ENCODE measurements around the gene LAGE3. TPM values are rescaled to one million over a fixed set of nuclear protein-coding genes. Genes with fewer than 3 reads are reported as not detected.

LAGE3 gene
- total RNA-seq, 4 donors from 2014 or later: 16.3 to 21.3 (median 17.2) TPM

- TF ChIP-seq EP300 (IDR thresholded peaks at IDR 0.05) (no peak), CTCF (IDR thresholded peaks at IDR 0.05) (no peak), POLR2AphosphoS5 (IDR thresholded peaks at IDR 0.05) (no peak), POLR2A (IDR thresholded peaks at IDR 0.05) (no peak)
- Histone ChIP-seq H3K27me3 (no peaks in the 10 kb centered on the region), H3K27ac (no peak overlapping the region), H3K36me3 (peaks cover 0 to 47% of the 10 kb centered on the region in 2 donors), H3K4me3 (no peak overlapping the region), H3K4me1 (peaks cover 0 to 44% (median 0%) of the 10 kb centered on the region in 3 donors), H3K9me3 (no peaks in the 10 kb centered on the region)
- no peak for ATAC-seq
- no CpG with 5 or more reads among the region's 7 CpGs for WGBS, 2 donors (ENCODE audit: low coverage in 1 of 2)
These were observed 44.5 kb downstream of the LAGE3 start for GRCh38 chrX:154434394-154435168.

GRCh38 chrX:154433605-154434004 is 45.5 kb downstream of the LAGE3 start:
- H3K4me1 ChIP-seq: peaks cover 0 to 41% (median 0%) of the 10 kb centered on the region in 3 donors
- no peak overlapping the region for H3K27ac ChIP-seq
- H3K36me3 ChIP-seq: peaks cover 0 to 47% of the 10 kb centered on the region in 2 donors
- TF ChIP-seq POLR2AphosphoS5 (IDR thresholded peaks at IDR 0.05): no peak
- TF ChIP-seq CTCF (IDR thresholded peaks at IDR 0.05): no peak
- no peak for TF ChIP-seq EP300 (IDR thresholded peaks at IDR 0.05)
- no peak for TF ChIP-seq POLR2A (IDR thresholded peaks at IDR 0.05)
- H3K27me3 ChIP-seq: no peaks in the 10 kb centered on the region
- H3K4me3 ChIP-seq: no peak overlapping the region
- ATAC-seq: no peak
- no peaks in the 10 kb centered on the region for H3K9me3 ChIP-seq
- WGBS, 2 donors (ENCODE audit: low coverage in 1 of 2): 60 to 80% methylated on average over 1 of the region's 7 CpGs

GRCh38 chrX:154432210-154432609 is 46.9 kb downstream of the LAGE3 start:
- no peaks in the 10 kb centered on the region for H3K27me3 ChIP-seq
- no peak for TF ChIP-seq POLR2A (IDR thresholded peaks at IDR 0.05)
- TF ChIP-seq EP300 (IDR thresholded peaks at IDR 0.05): no peak
- no peak for TF ChIP-seq POLR2AphosphoS5 (IDR thresholded peaks at IDR 0.05)
- no peak for TF ChIP-seq CTCF (IDR thresholded peaks at IDR 0.05)

GRCh38 chrX:154431341-154431740 is 47.7 kb downstream of the LAGE3 start:
- no peak for ATAC-seq

More at GRCh38 chrX:154432210-154432609, 46.9 kb downstream of the LAGE3 start:
- no peak overlapping the region for H3K27ac ChIP-seq
- no peak for ATAC-seq
- H3K9me3 ChIP-seq: no peaks in the 10 kb centered on the region
- H3K36me3 ChIP-seq: peaks cover 0 to 47% of the 10 kb centered on the region in 2 donors
- no peak overlapping the region for H3K4me3 ChIP-seq
- 90% methylated on average over 2 of the region's 8 CpGs; no CpG with 5 or more reads in 1 of the 2 donors for WGBS, 2 donors (ENCODE audit: low coverage in 1 of 2)
- H3K4me1 ChIP-seq: peaks cover 0 to 40% (median 0%) of the 10 kb centered on the region in 3 donors

More at GRCh38 chrX:154431341-154431740, 47.7 kb downstream of the LAGE3 start:
- Histone ChIP-seq H3K27me3 (no peaks in the 10 kb centered on the region), H3K4me1 (peaks cover 0 to 44% (median 0%) of the 10 kb centered on the region in 3 donors), H3K36me3 (peaks cover 0 to 47% of the 10 kb centered on the region in 2 donors), H3K27ac (no peak overlapping the region), H3K9me3 (no peaks in the 10 kb centered on the region), H3K4me3 (no peak overlapping the region)
- TF ChIP-seq CTCF (IDR thresholded peaks at IDR 0.05) (no peak), EP300 (IDR thresholded peaks at IDR 0.05) (no peak), POLR2A (IDR thresholded peaks at IDR 0.05) (no peak), POLR2AphosphoS5 (IDR thresholded peaks at IDR 0.05) (no peak)
- no CpG with 5 or more reads among the region's 5 CpGs for WGBS, 2 donors (ENCODE audit: low coverage in 1 of 2)

All from gastroesophageal sphincter (tissue), 4 donors.